MM.1S (cell line): ENCODE results near the gene CHCHD4.

Experiments used
- DNase-seq: peaks from one replicate; pipeline ENCODE4 v3.0.0-alpha.2; 2015
- H2AFZ ChIP-seq: fragments of 300-600 bp; sonication (generic); 2 replicates; pipeline ENCODE4 v1.6.0; 2016; ENCODE audit warnings: antibody characterized with exemption, low read length
- H3F3A ChIP-seq: fragments of 300-600 bp; sonication (generic); 2 replicates; pipeline ENCODE4 v1.6.1; 2016; ENCODE audit warnings: mild to moderate bottlenecking, antibody characterized with exemption, low read length, moderate library complexity, mixed read lengths; ENCODE audit not compliant: insufficient read depth
- H3K27ac ChIP-seq: fragments of 300-600 bp; sonication (generic); 2 replicates; pipeline ENCODE4 v1.5.1; 2016; ENCODE audit warnings: mild to moderate bottlenecking, low read length
- H3K27me3 ChIP-seq: fragments of 300-600 bp; sonication (generic); replicated peaks from 2 replicates; pipeline ENCODE4 v1.6.0; 2016; ENCODE audit warnings: low read length; ENCODE audit not compliant: insufficient read depth
- H3K36me3 ChIP-seq: fragments of 300-600 bp; sonication (generic); replicated peaks from 2 replicates; pipeline ENCODE4 v1.6.1; 2016; ENCODE audit warnings: mild to moderate bottlenecking, low read length, mixed read lengths; ENCODE audit not compliant: insufficient read depth
- H3K4me1 ChIP-seq: fragments of 300-600 bp; sonication (generic); 2 replicates; pipeline ENCODE4 v1.6.1; 2016; ENCODE audit warnings: low read length, mixed read lengths
- H3K4me2 ChIP-seq: fragments of 300-600 bp; sonication (generic); 2 replicates; pipeline ENCODE4 v1.6.0; 2016; ENCODE audit warnings: low read depth, low read length
- H3K4me3 ChIP-seq: fragments of 300-600 bp; sonication (generic); 2 replicates; pipeline ENCODE4 v1.5.1; 2016; ENCODE audit warnings: low read length, mixed read lengths
- H3K79me2 ChIP-seq: fragments of 300-600 bp; sonication (generic); 2 replicates; pipeline ENCODE4 v1.6.1; 2016; ENCODE audit warnings: mixed run types, low read length, mixed read lengths
- H3K9ac ChIP-seq: fragments of 300-600 bp; sonication (generic); 2 replicates; pipeline ENCODE4 v1.6.1; 2016; ENCODE audit warnings: low read length, mixed read lengths
- H3K9me2 ChIP-seq: fragments of 300-600 bp; sonication (generic); replicated peaks from 2 replicates; pipeline ENCODE4 v1.6.1; 2016; ENCODE audit warnings: mild to moderate bottlenecking, low read length, mixed read lengths; ENCODE audit not compliant: insufficient read depth
- H3K9me3 ChIP-seq: fragments of 300-600 bp; sonication (generic); replicated peaks from 2 replicates; pipeline ENCODE4 v1.6.1; 2016; ENCODE audit warnings: mild to moderate bottlenecking, low read length, mixed read lengths; ENCODE audit not compliant: insufficient read depth
- H4K20me1 ChIP-seq: fragments of 300-600 bp; sonication (generic); 2 replicates; pipeline ENCODE4 v1.6.1; 2016; ENCODE audit warnings: mild to moderate bottlenecking, low read length, moderate library complexity, mixed read lengths; ENCODE audit not compliant: insufficient read depth
- CTCF ChIP-seq: fragments of 300-600 bp; sonication (generic); IDR thresholded peaks from 2 replicates; pipeline ENCODE4 v1.5.1; 2016; ENCODE audit warnings: antibody characterized with exemption, low read length, mixed read lengths
- EZH2 ChIP-seq: fragments of 300-600 bp; sonication (generic); optimal IDR thresholded peaks from 2 replicates; pipeline ENCODE3; 2017; ENCODE audit warnings: low read depth, mild to moderate bottlenecking, antibody characterized with exemption, low read length, mixed read lengths
- EZH2phosphoT487 ChIP-seq: fragments of 300-600 bp; sonication (generic); IDR thresholded peaks from 2 replicates; pipeline ENCODE4 v1.6.1; 2018; ENCODE audit warnings: antibody characterized with exemption, low read length

CHCHD4 gene

GRCh38 chr3:14150491-14151230 is 26.0 kb upstream of the CHCHD4 start:
- no peak overlapping the region for H3K27ac ChIP-seq
- no peaks in the 10 kb centered on the region for H3K9me3 ChIP-seq
- no peaks in the 10 kb centered on the region for H4K20me1 ChIP-seq
- no peaks in the 10 kb centered on the region for H3K9me2 ChIP-seq
- H3F3A ChIP-seq: no peaks in the 10 kb centered on the region
- H3K4me3 ChIP-seq: no peak overlapping the region
- no peaks in the 10 kb centered on the region for H3K36me3 ChIP-seq
- H3K79me2 ChIP-seq: no peaks in the 10 kb centered on the region
- H2AFZ ChIP-seq: no peak overlapping the region
- no peaks in the 10 kb centered on the region for H3K4me1 ChIP-seq
- no peak overlapping the region for H3K4me2 ChIP-seq
- no peak for DNase-seq
- H3K27me3 ChIP-seq: no peaks in the 10 kb centered on the region
- TF ChIP-seq EZH2phosphoT487: no peak
- no peak for TF ChIP-seq CTCF
- TF ChIP-seq EZH2: no peak
- no peak overlapping the region for H3K9ac ChIP-seq

- Histone ChIP-seq H3K27ac (no peak overlapping the region), H3K4me2 (no peak overlapping the region), H3F3A (no peaks in the 10 kb centered on the region), H3K9me2 (no peaks in the 10 kb centered on the region), H3K27me3 (no peaks in the 10 kb centered on the region), H3K4me1 (no peaks in the 10 kb centered on the region), H3K79me2 (no peaks in the 10 kb centered on the region), H3K36me3 (no peaks in the 10 kb centered on the region), H3K9me3 (no peaks in the 10 kb centered on the region), H4K20me1 (no peaks in the 10 kb centered on the region), H3K4me3 (no peak overlapping the region), H3K9ac (no peak overlapping the region), H2AFZ (no peak overlapping the region)
- no peak for DNase-seq
- no peak for TF ChIP-seq CTCF
- TF ChIP-seq EZH2phosphoT487: no peak
- TF ChIP-seq EZH2: no peak
Observed at GRCh38 chr3:14150078-14150477, 25.4 kb upstream of the CHCHD4 start.

- H3K27me3 ChIP-seq: no peaks in the 10 kb centered on the region
- H3K27ac ChIP-seq: no peak overlapping the region
- DNase-seq: no peak
Observed at GRCh38 chr3:14148041-14148985, 23.6 kb upstream of the CHCHD4 start.

More at GRCh38 chr3:14148041-14148985, 23.6 kb upstream of the CHCHD4 start:
- no peaks in the 10 kb centered on the region for H3K36me3 ChIP-seq
- H3K79me2 ChIP-seq: no peaks in the 10 kb centered on the region
- H3K9me3 ChIP-seq: no peaks in the 10 kb centered on the region
- H3K9me2 ChIP-seq: no peaks in the 10 kb centered on the region
- H4K20me1 ChIP-seq: no peaks in the 10 kb centered on the region
- TF ChIP-seq EZH2 (no peak), EZH2phosphoT487 (no peak), CTCF (no peak)
- H3F3A ChIP-seq: no peaks in the 10 kb centered on the region
- H3K4me3 ChIP-seq: no peak overlapping the region
- H3K9ac ChIP-seq: no peak overlapping the region
- H3K4me2 ChIP-seq: no peak overlapping the region
- no peaks in the 10 kb centered on the region for H3K4me1 ChIP-seq
- no peak overlapping the region for H2AFZ ChIP-seq
